Measurements from ENCODE around the gene CADM2.

The CADM2 gene

GRCh38 chr3:84984429-84984828 is 25.6 kb downstream of the CADM2 start:
- no peak for DNase-seq (ENCODE audit: low read depth)

- no peak for DNase-seq (ENCODE audit: low read depth)
Measured at GRCh38 chr3:84985795-84986194, 27.0 kb downstream of the CADM2 start.

GRCh38 chr3:84987706-84988504 is 29.1 kb downstream of the CADM2 start:
- no peak for DNase-seq (ENCODE audit: low read depth)

- DNase-seq (ENCODE audit: low read depth): no peak
Measured at GRCh38 chr3:84989102-84989501, 30.3 kb downstream of the CADM2 start.

- DNase-seq (ENCODE audit: low read depth): no peak
Measured at GRCh38 chr3:84991422-84991900, 32.7 kb downstream of the CADM2 start.

- no peak for DNase-seq (ENCODE audit: low read depth)
Measured at GRCh38 chr3:84993956-84994355, 35.2 kb downstream of the CADM2 start.

GRCh38 chr3:84998545-84998944 is 39.8 kb downstream of the CADM2 start:
- no peak for DNase-seq (ENCODE audit: low read depth)

- DNase-seq (ENCODE audit: low read depth): no peak
Measured at GRCh38 chr3:85003479-85003878, 44.7 kb downstream of the CADM2 start.

GRCh38 chr3:85004147-85004546 is 45.4 kb downstream of the CADM2 start:
- DNase-seq (ENCODE audit: low read depth): no peak

- no peak for DNase-seq (ENCODE audit: low read depth)
Measured at GRCh38 chr3:85005946-85006345, 47.2 kb downstream of the CADM2 start.

GRCh38 chr3:85007195-85008094 is 48.7 kb downstream of the CADM2 start:
- DNase-seq (ENCODE audit: low read depth): no peak

GRCh38 chr3:85020828-85021227 is 62.0 kb downstream of the CADM2 start:
- no peak for DNase-seq (ENCODE audit: low read depth)

- DNase-seq (ENCODE audit: low read depth): no peak
Measured at GRCh38 chr3:85030052-85030451, 71.3 kb downstream of the CADM2 start.

GRCh38 chr3:85037203-85037602 is 78.4 kb downstream of the CADM2 start:
- no peak for DNase-seq (ENCODE audit: low read depth)

GRCh38 chr3:85041001-85041400 is 82.2 kb downstream of the CADM2 start:
- DNase-seq (ENCODE audit: low read depth): no peak

GRCh38 chr3:85041562-85042055 is 82.8 kb downstream of the CADM2 start:
- DNase-seq (ENCODE audit: low read depth): no peak

- no peak for DNase-seq (ENCODE audit: low read depth)
Measured at GRCh38 chr3:85050821-85051220, 92.0 kb downstream of the CADM2 start.

GRCh38 chr3:85051786-85052185 is 93.0 kb downstream of the CADM2 start:
- no peak for DNase-seq (ENCODE audit: low read depth)

- no peak for DNase-seq (ENCODE audit: low read depth)
Measured at GRCh38 chr3:85053626-85054025, 94.8 kb downstream of the CADM2 start.

- DNase-seq (ENCODE audit: low read depth): no peak
Measured at GRCh38 chr3:85054579-85054978, 95.8 kb downstream of the CADM2 start.

- no peak for DNase-seq (ENCODE audit: low read depth)
Measured at GRCh38 chr3:85068911-85069310, 110.1 kb downstream of the CADM2 start.

- no peak for DNase-seq (ENCODE audit: low read depth)
Measured at GRCh38 chr3:85074003-85074402, 115.2 kb downstream of the CADM2 start.

GRCh38 chr3:85075663-85076062 is 116.9 kb downstream of the CADM2 start:
- DNase-seq (ENCODE audit: low read depth): no peak
